GM18505 (cell line): ENCODE measurements around the gene LY9.

ENCODE experiments used
- ATAC-seq: cut with Tn5 transposase; IDR thresholded peaks from one replicate; pipeline ENCODE4 v1.9.1; 2021; ENCODE audit not compliant: unreplicated experiment
- POLR2A ChIP-seq: IDR thresholded peaks from 4 replicates; pipeline ENCODE4 v1.6.1; 2011; ENCODE audit warnings: borderline replicate concordance; ENCODE audit not compliant: insufficient read depth, insufficient read length; ENCODE audit errors: extremely low read depth

The LY9 gene

GRCh38 chr1:160838888-160839287 lies 42.9 kb downstream of the LY9 start:
- no peak for TF ChIP-seq POLR2A
- no peak for ATAC-seq

GRCh38 chr1:160839746-160840145 lies 43.8 kb downstream of the LY9 start:
- no peak for ATAC-seq
- TF ChIP-seq POLR2A = no peak

GRCh38 chr1:160841079-160841478 lies 45.1 kb downstream of the LY9 start:
- ATAC-seq = no peak

GRCh38 chr1:160844447-160845232 lies 48.7 kb downstream of the LY9 start:
- no peak for ATAC-seq
- no peak for TF ChIP-seq POLR2A

More at GRCh38 chr1:160841079-160841478, 45.1 kb downstream of the LY9 start:
- no peak for TF ChIP-seq POLR2A

GRCh38 chr1:160846281-160846680 lies 50.3 kb downstream of the LY9 start:
- TF ChIP-seq POLR2A = no peak
- no peak for ATAC-seq

GRCh38 chr1:160850541-160850940 lies 54.6 kb downstream of the LY9 start:
- no peak for ATAC-seq
- no peak for TF ChIP-seq POLR2A

- no peak for ATAC-seq
- no peak for TF ChIP-seq POLR2A
Observed at GRCh38 chr1:160850993-160851392, 55.0 kb downstream of the LY9 start.

GRCh38 chr1:160853014-160853413 lies 57.0 kb downstream of the LY9 start:
- no peak for ATAC-seq
- TF ChIP-seq POLR2A = no peak

GRCh38 chr1:160853754-160854153 lies 57.8 kb downstream of the LY9 start:
- ATAC-seq = no peak
- no peak for TF ChIP-seq POLR2A

- no peak for TF ChIP-seq POLR2A
- no peak for ATAC-seq
Observed at GRCh38 chr1:160855181-160855981, 59.4 kb downstream of the LY9 start.

GRCh38 chr1:160858097-160858496 lies 62.1 kb downstream of the LY9 start:
- TF ChIP-seq POLR2A = no peak
- no peak for ATAC-seq

- ATAC-seq = no peak
- TF ChIP-seq POLR2A = no peak
Observed at GRCh38 chr1:160858507-160858906, 62.5 kb downstream of the LY9 start.

GRCh38 chr1:160859166-160859565 lies 63.2 kb downstream of the LY9 start:
- no peak for TF ChIP-seq POLR2A
- ATAC-seq = no peak
